NOMO-1 (cell line): ENCODE measurements around the gene CEP70.
"Not testable (repeated sequence)": the region's sequence is repeated elsewhere in the genome, so short reads cannot be mapped to it uniquely, and the experiment has no call there.

Experiments used
- DNase-seq, 2 experiments: peaks; one replicate each; lab custom pipeline; 2025; ENCODE audit not compliant: unreplicated experiment in 2 of 2; lab: John Stamatoyannopoulos, UW

CEP70 gene

GRCh38 chr3:138593488-138594149 lies 441 bp downstream of the CEP70 start:
- DNase-seq, result no peak

- DNase-seq, result no peak
Observed at GRCh38 chr3:138591392-138591791, 2.7 kb downstream of the CEP70 start.

GRCh38 chr3:138588445-138588844 lies 5.6 kb downstream of the CEP70 start:
- no peak for DNase-seq

GRCh38 chr3:138587374-138587773 lies 6.7 kb downstream of the CEP70 start:
- DNase-seq, result no peak

- no peak for DNase-seq
Observed at GRCh38 chr3:138578961-138579574, 15.0 kb downstream of the CEP70 start.

- no peak for DNase-seq
Observed at GRCh38 chr3:138578141-138578540, 15.9 kb downstream of the CEP70 start.

- no peak for DNase-seq
Observed at GRCh38 chr3:138573138-138573537, 20.9 kb downstream of the CEP70 start.

GRCh38 chr3:138569624-138570023 lies 24.4 kb downstream of the CEP70 start:
- DNase-seq, result not testable (repeated sequence)

- DNase-seq, result no peak
Observed at GRCh38 chr3:138569090-138569489, 25.0 kb downstream of the CEP70 start.

- no peak for DNase-seq
Observed at GRCh38 chr3:138567403-138567802, 26.7 kb downstream of the CEP70 start.

GRCh38 chr3:138566293-138566692 lies 27.8 kb downstream of the CEP70 start:
- not testable (repeated sequence) for DNase-seq

GRCh38 chr3:138562902-138563301 lies 31.2 kb downstream of the CEP70 start:
- DNase-seq, result not testable (repeated sequence)

GRCh38 chr3:138560501-138560900 lies 33.6 kb downstream of the CEP70 start:
- DNase-seq, result no peak

- DNase-seq, result no peak
Observed at GRCh38 chr3:138559134-138559533, 34.9 kb downstream of the CEP70 start.

GRCh38 chr3:138554775-138555174 lies 39.3 kb downstream of the CEP70 start:
- DNase-seq, result not testable (repeated sequence)

- not testable (repeated sequence) for DNase-seq
Observed at GRCh38 chr3:138550958-138551357, 43.1 kb downstream of the CEP70 start.

- DNase-seq, result no peak
Observed at GRCh38 chr3:138549179-138549977, 44.7 kb downstream of the CEP70 start.

- DNase-seq, result no peak
Observed at GRCh38 chr3:138547342-138547975, 46.6 kb downstream of the CEP70 start.

- DNase-seq, result no peak
Observed at GRCh38 chr3:138544546-138544945, 49.5 kb downstream of the CEP70 start.

- no peak for DNase-seq
Observed at GRCh38 chr3:138542977-138543376, 51.1 kb downstream of the CEP70 start.

GRCh38 chr3:138539352-138539751 lies 54.7 kb downstream of the CEP70 start:
- no peak for DNase-seq
